ENCODE data around the gene KRTAP9-3. TPM values are rescaled to one million over a fixed set of nuclear protein-coding genes. Genes with fewer than 3 reads are reported as not detected.

The KRTAP9-3 gene
- total and polyA plus RNA-seq, 2 of the 8 experiments (the other 6 are each of a cell fraction or from before 2014, with no cell fraction given) = not detected

DNA sequence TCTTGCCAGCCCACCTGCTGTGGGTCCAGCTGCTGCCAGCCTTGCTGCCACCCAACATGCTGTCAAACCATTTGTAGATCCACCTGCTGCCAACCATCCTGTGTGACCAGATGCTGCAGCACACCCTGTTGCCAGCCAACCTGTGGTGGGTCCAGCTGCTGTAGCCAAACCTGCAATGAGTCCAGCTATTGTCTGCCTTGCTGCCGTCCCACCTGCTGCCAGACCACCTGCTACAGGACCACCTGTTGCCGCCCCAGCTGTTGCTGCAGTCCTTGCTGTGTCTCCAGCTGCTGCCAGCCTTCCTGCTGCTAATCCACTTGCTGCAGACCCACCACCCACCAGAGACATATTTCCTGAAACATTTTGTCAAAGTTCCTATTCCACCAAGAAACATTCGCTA, 41.9 kb upstream of the KRTAP9-3 start:
- Histone ChIP-seq H3K79me1 (ENCODE audit: low read depth, low read length) (no peaks in the 10 kb centered on the region), H3K27ac (ENCODE audit: low read depth, low read length) (no peak overlapping the region), H4K91ac (replicated peaks; ENCODE audit: insufficient read length, low read length) (no peak overlapping the region), H3K36me3 (ENCODE audit: control insufficient read depth in 2 of 4, insufficient read depth in 4 of 4, low read length in 3 of 4) (no peaks in the 10 kb centered on the region), H3K18ac (ENCODE audit: extremely low read depth, low read length) (no peak overlapping the region), H3K27me3 (replicated peaks in 1 of 4; ENCODE audit: control insufficient read depth in 3 of 4, extremely low read depth in 1 of 4, insufficient read depth in 3 of 4, low read length in 3 of 4) (no peaks in the 10 kb centered on the region), H2AFZ (ENCODE audit: low read length) (no peak overlapping the region), H3K14ac (ENCODE audit: insufficient read length) (no peak overlapping the region), H4K20me1 (replicated peaks in 1 of 2; ENCODE audit: control insufficient read depth in 1 of 2, insufficient read depth in 2 of 2, low read length in 2 of 2) (no peaks in the 10 kb centered on the region), H3K23ac (ENCODE audit: insufficient read length) (no peak overlapping the region), H2BK120ac (replicated peaks; ENCODE audit: low read depth, low read length) (no peak overlapping the region), H3K4me2 (ENCODE audit: insufficient read depth in 1 of 2, low read depth in 2 of 2, low read length in 2 of 2) (no peak overlapping the region), H4K5ac (ENCODE audit: insufficient read length, low read depth, low read length) (no peak overlapping the region), H3K4ac (replicated peaks; ENCODE audit: insufficient read length, low read depth, low read length) (no peak overlapping the region), H3K9ac (replicated peaks in 1 of 4; ENCODE audit: extremely low read depth in 1 of 4, low read depth in 3 of 4, low read length in 3 of 4) (no peak overlapping the region), H3K4me1 (replicated peaks in 1 of 4; ENCODE audit: control insufficient read depth in 3 of 4, insufficient read depth in 4 of 4, low read length in 3 of 4) (no peaks in the 10 kb centered on the region; a peak in 1 of 7 replicates), H3K79me2 (ENCODE audit: control insufficient read depth in 1 of 2, insufficient read depth in 2 of 2, low read length in 2 of 2) (no peaks in the 10 kb centered on the region), H2BK12ac (ENCODE audit: low read depth, low read length) (no peak overlapping the region), H2BK20ac (ENCODE audit: low read length) (no peak overlapping the region), H2BK15ac (ENCODE audit: low read length) (no peak overlapping the region), H3K56ac (replicated peaks; ENCODE audit: insufficient read length, low read depth, low read length) (no peak overlapping the region), H3K9me3 (ENCODE audit: insufficient read depth in 2 of 2, low read depth in 1 of 2, low read length in 1 of 2) (0 out of 4 replicates have a peak, but pooled peaks cover 0 to 3% of the 10 kb centered on the region in 2 experiments), H2BK5ac (ENCODE audit: low read depth, low read length) (0 out of 2 replicates have a peak overlapping the region, but pooled peaks have one; percentile 8), H4K8ac (ENCODE audit: extremely low read depth, insufficient read depth, low read length) (peak overlapping the region; percentile 35; the same call in 1 of the 2 replicates), H3K4me3 (ENCODE audit: extremely low read depth in 1 of 4, insufficient read depth in 2 of 4, low read depth in 3 of 4, low read length in 4 of 4) (no peak overlapping the region), H2AK5ac (ENCODE audit: low read depth, low read length) (no peak overlapping the region), H3K23me2 (ENCODE audit: low read depth, low read length) (no peaks in the 10 kb centered on the region)
- 95% methylated on average over 3 of the region's 3 CpGs; no CpG with 5 or more reads in 1 of the 2 experiments for WGBS, 2 experiments (ENCODE audit: extremely low coverage in 1 of 2, insufficient coverage in 1 of 2, insufficient read length in 1 of 2, insufficient replicate concordance in 2 of 2, low coverage in 1 of 2, low lambda C conversion rate in 2 of 2, missing lambda C conversion rate in 1 of 2)
- ChIA-PET POLR2A (ENCODE audit: partially characterized antibody) (no interaction called here), CTCF (ENCODE audit: partially characterized antibody) (no interaction called here)
- FAIRE-seq = no peak
- DNase-seq (ENCODE audit: low read depth in 1 of 2, low spot score in 2 of 2) = no peak
- TF ChIP-seq CREB1 (IDR thresholded peaks at IDR 0.05) = no peak
